Activated naive CD8-positive, alpha-beta T cell (primary cell): Measurements from ENCODE around the gene SF1.

Experiments used
- H3K27ac Mint-ChIP-seq: one replicate; pipeline ENCODE4 v1.8.0; 2021; ENCODE audit warnings: mixed read lengths
- H3K27me3 Mint-ChIP-seq: one replicate; pipeline ENCODE4 v1.8.0; 2021; ENCODE audit warnings: mixed read lengths
- H3K36me3 Mint-ChIP-seq: one replicate; pipeline ENCODE4 v1.8.0; 2021; ENCODE audit warnings: mixed read lengths
- H3K4me1 Mint-ChIP-seq: one replicate; pipeline ENCODE4 v1.8.0; 2021; ENCODE audit warnings: low read depth, mixed read lengths
- H3K4me3 Mint-ChIP-seq: one replicate; pipeline ENCODE4 v1.8.0; 2021; ENCODE audit warnings: mild to moderate bottlenecking, mixed read lengths
- H3K9me3 Mint-ChIP-seq: one replicate; pipeline ENCODE4 v1.8.0; 2021; ENCODE audit warnings: low read depth, mixed read lengths

SF1 gene

DNA sequence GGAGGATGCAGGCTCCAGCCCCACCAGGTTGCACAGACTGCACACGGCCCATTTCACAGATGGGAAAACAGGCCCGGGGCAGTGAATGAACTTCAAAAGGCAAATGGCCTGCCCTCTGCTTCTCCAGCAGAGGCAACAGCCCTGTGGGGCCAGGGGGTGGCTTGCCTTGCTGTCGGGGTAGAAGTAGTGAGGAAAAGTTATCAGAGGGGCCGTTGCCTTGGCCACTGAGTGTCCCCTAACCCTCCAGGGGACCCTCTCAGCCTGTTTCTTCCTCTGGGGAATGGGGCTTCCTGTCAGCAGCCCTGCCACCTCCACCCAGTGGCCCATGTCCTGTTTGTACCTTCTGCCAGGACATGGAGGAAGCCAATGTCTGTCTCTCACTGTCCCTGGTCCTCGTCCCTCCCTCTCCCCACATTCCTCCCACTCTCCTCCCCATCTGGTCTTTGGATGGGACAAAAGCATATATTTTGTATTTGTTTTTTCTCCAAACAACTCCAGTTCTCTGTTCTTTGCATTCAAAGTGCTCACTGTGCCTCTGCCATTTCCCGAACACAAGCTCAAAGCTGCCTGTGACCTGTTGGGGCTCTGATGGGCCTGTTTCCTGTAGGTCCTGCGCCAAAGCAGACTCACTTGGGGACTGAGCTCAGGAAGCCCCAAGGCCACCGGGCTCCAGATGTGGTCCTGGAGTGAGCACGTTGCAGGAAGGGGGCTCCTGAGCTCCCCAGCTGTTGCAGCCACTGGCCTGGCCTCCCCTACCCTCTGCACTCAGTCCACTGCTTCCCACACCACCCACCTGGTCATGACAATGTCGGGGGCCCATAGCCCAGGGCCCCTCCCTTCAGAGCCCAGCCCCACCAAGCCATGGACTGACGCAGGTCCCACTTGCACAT, 15.2 kb upstream of the SF1 start:
- no peak overlapping the region for H3K4me3 Mint-ChIP-seq
- no peaks in the 10 kb centered on the region for H3K9me3 Mint-ChIP-seq
- no peaks in the 10 kb centered on the region for H3K36me3 Mint-ChIP-seq
- no peaks in the 10 kb centered on the region for H3K27me3 Mint-ChIP-seq
- H3K4me1 Mint-ChIP-seq = peaks cover 25% of the 10 kb centered on the region
- peak overlapping the region; percentile 91 for H3K27ac Mint-ChIP-seq

DNA sequence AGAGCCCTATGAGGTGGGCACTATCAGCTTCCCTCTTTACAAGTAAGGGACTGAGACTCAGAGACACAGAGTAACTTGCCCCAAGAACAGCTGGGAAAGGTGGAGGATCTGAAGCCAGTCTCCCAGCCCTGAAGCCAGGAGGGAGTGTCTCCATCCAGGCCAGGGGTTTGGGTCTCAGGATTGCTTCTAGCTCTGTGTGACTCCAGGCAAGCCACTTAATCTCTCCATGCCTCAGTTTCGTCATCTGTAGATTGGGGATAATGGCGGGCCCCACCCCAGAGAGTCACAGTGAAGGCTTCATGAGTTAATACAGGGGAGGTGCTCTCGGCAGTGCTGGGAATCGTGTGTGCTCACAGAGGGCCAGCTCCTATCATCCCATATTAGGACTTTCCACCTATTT, 14.1 kb upstream of the SF1 start:
- Mint-ChIP-seq H3K27me3 (no peaks in the 10 kb centered on the region), H3K27ac (peak overlapping the region; percentile 46), H3K4me1 (peaks cover 28% of the 10 kb centered on the region)

DNA sequence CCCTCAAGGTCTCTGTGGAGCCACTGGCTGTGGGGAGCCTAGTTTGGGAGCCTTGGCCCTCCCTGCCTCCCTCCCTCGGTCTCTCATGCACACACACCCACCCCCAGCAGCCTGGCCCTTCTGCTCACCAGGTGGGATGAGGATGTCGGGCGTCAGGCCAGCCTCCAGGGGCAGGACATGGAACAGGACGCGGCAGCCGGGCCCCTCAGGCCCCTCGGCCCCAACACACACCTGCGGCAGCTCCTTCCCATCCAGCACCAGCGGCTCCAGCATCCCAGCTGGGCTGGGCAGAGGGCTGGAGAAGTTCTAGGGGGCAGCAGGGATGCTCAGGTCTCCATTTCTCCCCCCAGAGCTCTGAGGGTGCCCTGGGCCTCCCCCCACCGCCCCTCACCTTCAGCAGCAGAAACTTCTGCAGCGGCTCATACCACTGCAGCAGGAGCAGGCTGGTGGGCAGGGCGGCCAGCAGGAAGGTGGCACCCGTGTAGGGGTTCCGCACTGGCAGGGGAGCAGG, 13.5 kb upstream of the SF1 start:
- Mint-ChIP-seq H3K4me3 (no peak overlapping the region), H3K27ac (no peak overlapping the region), H3K4me1 (peaks cover 28% of the 10 kb centered on the region), H3K9me3 (no peaks in the 10 kb centered on the region), H3K36me3 (no peaks in the 10 kb centered on the region), H3K27me3 (no peaks in the 10 kb centered on the region)

More for the DNA sequence above, 14.1 kb upstream of the SF1 start:
- no peaks in the 10 kb centered on the region for H3K9me3 Mint-ChIP-seq
- H3K36me3 Mint-ChIP-seq = no peaks in the 10 kb centered on the region
- H3K4me3 Mint-ChIP-seq = no peak overlapping the region

DNA sequence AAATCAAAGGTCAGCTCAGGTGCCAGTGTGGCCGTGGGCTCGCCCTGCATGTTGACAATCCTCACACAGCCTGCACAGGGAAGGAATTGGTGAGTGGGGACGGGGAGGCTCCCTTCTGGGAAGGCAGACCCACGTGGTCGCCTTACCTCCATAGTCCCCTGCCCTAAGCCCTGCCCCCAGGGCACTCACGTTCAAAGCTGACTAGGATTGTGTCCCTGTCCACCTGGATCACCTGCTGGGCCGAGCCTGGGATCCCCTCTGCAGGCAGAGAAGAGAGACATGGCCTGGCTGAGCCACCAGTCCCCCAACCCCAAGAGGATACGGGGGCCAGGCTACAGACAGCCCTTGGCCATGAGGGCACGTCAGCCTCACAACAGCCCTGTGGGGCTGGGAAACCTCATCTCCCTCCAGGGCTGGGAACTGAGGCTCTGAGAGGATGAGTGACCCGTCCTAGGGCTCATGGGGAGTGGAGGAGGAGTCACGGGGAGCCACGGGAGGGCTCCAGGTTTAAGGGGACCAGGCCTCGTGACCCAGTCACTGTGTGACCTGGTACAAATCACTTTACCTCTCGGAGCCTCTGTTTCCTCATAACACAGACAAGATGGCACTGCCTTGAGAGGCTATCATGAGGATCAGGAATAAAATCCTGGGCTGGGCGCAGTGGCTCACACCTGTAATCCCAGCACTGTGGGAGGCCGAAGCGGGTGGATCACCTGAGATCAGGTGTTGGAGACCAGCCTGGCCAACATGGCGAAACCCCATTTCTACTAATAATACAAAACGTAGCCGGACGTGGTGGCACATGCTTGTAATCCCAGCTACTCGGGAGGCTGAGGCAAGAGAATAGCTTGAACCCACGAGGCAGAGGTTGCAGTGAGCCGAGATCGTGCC, 12.1 kb upstream of the SF1 start:
- no peaks in the 10 kb centered on the region for H3K9me3 Mint-ChIP-seq
- no peak overlapping the region for H3K27ac Mint-ChIP-seq
- peaks cover 25% of the 10 kb centered on the region for H3K4me1 Mint-ChIP-seq
- no peak overlapping the region for H3K4me3 Mint-ChIP-seq
- no peaks in the 10 kb centered on the region for H3K36me3 Mint-ChIP-seq
- no peaks in the 10 kb centered on the region for H3K27me3 Mint-ChIP-seq

DNA sequence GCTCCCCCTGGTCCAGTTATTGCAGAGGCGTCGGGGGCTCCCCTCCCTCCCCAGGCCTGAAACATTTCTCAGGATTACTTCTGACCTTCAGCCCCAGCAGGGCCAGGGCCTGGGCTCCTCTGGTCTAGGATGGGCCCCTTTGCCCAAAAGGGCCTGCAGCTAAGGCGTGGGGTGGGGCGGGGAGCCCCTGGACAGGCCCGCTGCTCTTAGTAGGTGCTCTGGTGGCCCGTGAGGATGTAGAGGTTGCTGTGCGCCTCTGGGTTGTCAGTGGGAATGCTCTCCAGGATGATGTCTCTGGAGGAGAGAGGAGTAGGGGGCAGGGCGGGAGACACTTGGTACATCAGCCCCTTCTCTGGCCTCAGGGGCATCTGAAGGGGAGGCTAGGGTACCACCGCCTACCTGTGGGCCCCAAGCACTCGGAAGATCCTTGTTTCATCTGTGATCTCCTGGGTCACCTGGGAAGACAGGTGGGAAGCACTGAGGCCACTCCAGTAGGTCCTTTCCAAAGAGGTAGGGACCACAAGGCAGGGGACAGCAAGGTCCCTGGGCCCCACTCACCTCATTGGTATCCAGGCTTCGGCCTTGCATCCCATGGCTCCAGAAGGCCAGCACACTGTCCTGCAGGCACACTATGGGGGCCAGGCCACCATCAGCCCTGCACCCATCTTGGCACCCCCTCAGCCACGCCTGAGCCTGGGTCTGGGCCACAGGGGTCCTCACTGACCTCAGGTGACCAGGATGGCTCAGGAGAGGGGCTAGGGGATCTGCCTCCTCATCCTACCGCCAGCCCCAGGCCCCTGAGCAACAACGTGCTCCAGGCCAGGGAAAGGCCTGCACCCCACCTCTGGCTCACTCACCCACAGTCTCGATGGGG, 11.2 kb upstream of the SF1 start:
- Mint-ChIP-seq H3K4me3 (no peak overlapping the region), H3K36me3 (peaks cover 2% of the 10 kb centered on the region), H3K9me3 (no peaks in the 10 kb centered on the region), H3K27ac (no peak overlapping the region), H3K27me3 (no peaks in the 10 kb centered on the region), H3K4me1 (peaks cover 23% of the 10 kb centered on the region)

DNA sequence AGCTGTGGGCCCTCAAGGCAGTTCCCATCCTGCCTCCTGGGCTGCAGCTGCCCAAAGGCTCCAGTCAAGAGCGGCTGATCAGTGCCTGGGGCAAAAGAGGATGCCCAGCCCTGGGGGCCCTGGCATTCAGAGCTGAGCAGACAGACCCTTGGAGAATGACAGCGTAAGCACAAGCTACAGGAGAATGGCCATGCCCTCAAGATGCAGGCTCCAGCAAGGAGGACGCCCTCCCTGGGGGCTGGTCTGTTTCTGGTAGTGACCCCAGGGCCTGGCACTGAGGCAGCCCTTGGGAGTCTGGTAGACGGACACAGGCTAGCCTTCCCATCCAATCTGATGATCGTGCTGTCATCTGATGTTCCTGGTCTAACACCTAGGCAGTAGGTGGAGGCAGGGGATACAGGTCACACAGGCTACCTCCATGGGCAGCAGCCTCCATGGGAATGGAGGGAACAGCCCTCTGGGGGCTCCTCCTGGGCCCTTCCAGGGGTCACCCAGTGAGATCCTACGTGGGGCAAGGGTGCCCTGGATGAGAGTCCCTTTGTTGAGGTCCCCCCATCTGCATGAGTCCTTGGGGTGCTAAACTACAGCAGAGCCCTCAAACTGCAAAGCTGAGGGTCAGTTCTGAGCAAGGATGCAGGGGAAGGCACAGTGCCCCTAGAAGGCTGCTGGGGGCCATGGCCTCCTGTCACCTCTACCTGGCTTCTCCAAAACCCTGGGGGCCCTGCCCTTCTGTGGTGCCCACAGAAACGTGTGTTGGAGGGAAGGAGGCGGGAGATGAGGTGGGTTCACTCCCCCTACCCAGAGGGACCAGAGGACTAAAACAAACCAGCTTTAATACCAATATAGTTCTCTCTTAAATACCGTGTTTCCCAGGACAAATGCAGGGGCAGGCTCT, 10.2 kb upstream of the SF1 start:
- Mint-ChIP-seq H3K27me3 (no peaks in the 10 kb centered on the region), H3K4me1 (peaks cover 15% of the 10 kb centered on the region), H3K9me3 (no peaks in the 10 kb centered on the region), H3K27ac (no peak overlapping the region), H3K36me3 (peaks cover 2% of the 10 kb centered on the region), H3K4me3 (no peak overlapping the region)

DNA sequence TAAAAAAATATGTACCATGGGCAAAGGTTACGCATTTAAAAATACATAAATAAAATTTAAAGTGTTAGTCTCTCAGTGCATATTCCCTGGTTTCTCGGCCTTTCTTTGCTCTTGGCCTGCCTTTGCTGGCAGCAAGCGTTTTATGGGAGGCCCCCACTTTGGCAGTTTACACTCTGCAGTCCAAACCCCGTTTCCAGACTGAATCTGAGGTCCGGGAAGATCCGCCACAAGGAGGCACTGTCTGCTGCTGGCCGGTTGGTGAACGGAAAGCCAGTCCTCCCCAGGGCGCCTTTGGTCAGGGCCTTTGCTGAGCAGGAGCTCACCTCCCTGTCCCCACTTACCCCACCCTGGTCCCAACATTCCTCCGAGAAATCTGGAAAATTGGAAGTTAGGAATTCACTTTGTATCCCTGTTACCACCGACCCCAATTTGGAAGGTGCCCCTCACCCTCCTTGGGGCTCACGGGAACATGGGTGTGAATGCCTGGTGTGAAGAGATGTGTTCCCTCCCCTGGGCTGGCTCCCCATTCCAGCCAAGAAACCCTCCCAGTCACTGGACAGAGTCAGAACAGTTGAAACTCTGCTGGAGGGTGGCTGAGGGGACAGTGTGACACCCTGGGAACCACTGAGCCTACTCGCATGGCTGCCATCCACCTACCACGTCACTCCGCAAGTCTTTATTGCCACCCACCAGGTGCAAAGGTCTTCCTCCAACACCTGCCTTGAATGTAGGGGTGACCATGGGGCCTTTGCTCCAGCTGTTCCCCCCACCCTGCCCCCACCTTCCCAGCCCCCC, 9.4 kb upstream of the SF1 start:
- no peaks in the 10 kb centered on the region for H3K27me3 Mint-ChIP-seq
- no peak overlapping the region for H3K4me3 Mint-ChIP-seq
- no peak overlapping the region for H3K27ac Mint-ChIP-seq
- no peaks in the 10 kb centered on the region for H3K9me3 Mint-ChIP-seq
- H3K36me3 Mint-ChIP-seq = peaks cover 2% of the 10 kb centered on the region
- H3K4me1 Mint-ChIP-seq = peaks cover 11% of the 10 kb centered on the region

DNA sequence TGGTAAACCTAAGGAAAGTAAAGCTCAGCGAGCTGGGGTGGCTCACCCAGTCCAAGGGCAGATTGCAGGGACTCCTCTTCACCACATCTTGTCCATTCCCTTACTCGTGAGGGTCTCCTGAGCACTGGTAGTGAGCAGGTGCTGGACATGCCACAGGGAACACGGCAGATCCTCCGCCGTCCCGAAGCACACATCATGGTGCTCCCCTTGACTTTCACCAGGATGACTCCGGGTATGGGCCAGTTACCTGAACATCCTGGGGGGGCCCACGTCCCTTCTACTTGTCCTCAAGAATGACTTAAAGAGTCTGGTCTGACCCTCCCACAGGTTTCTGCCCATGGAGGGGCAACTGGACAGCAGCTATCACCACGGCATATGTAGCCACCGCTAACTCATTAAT, 8.0 kb upstream of the SF1 start:
- Mint-ChIP-seq H3K4me1 (peaks cover 14% of the 10 kb centered on the region), H3K9me3 (no peaks in the 10 kb centered on the region), H3K4me3 (no peak overlapping the region), H3K27me3 (no peaks in the 10 kb centered on the region), H3K27ac (no peak overlapping the region), H3K36me3 (peaks cover 2% of the 10 kb centered on the region)

DNA sequence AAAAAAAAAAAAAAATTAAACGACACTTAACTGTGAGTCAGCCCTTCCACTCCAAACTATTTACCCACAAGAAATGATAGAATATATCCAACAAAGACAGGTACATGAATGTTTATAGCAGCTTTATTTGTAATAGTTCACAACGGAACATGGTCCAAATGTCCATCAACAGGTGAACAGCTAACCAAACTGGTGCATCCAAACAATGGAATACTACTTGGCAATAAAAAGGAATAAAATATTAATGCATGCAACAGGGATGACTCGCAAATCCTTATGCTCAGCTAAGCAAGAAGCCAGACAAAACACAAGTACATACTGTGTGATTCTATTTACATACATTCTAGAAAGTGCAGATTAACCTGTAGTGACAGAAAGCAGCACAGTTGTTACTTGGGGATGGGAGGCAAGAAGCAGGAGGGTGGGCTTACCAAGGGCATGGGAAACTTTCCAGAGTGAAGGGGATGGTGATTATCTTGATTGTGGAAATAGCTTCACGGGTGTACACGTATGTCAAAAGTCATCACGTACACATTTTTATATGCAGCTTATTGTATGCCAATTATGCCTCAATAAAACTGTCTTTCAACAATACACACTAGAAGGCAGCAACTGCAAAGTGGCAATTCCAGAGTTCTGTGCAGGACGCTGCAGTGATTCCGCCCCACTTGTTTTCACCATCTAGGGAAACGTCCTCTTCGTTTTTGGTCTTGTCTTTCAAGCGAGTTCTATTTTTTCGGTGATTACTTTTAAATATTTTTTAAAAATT, 6.7 kb upstream of the SF1 start:
- Mint-ChIP-seq H3K27me3 (no peaks in the 10 kb centered on the region), H3K27ac (peak overlapping the region; percentile 30), H3K4me3 (no peak overlapping the region), H3K9me3 (no peaks in the 10 kb centered on the region), H3K4me1 (peaks cover 24% of the 10 kb centered on the region), H3K36me3 (peaks cover 2% of the 10 kb centered on the region)

DNA sequence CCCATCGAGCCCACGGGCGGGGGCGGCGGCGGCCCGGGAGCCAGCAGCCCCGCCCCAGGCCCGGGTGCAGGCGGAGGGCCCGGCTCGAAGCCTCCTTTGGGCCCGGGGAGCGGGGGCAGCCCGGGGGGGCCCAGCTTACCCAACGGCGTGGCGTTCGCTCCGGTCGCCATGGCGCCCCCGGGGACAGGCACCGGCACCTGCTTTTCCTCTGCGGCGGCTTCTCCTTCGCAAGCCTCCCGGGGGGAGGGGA, 194 bp downstream of the SF1 start:
- Mint-ChIP-seq H3K4me3 (peak overlapping the region; percentile 93), H3K27ac (no peak overlapping the region), H3K27me3 (no peaks in the 10 kb centered on the region), H3K4me1 (peaks cover 62% of the 10 kb centered on the region), H3K36me3 (peaks cover 24% of the 10 kb centered on the region), H3K9me3 (no peaks in the 10 kb centered on the region)

DNA sequence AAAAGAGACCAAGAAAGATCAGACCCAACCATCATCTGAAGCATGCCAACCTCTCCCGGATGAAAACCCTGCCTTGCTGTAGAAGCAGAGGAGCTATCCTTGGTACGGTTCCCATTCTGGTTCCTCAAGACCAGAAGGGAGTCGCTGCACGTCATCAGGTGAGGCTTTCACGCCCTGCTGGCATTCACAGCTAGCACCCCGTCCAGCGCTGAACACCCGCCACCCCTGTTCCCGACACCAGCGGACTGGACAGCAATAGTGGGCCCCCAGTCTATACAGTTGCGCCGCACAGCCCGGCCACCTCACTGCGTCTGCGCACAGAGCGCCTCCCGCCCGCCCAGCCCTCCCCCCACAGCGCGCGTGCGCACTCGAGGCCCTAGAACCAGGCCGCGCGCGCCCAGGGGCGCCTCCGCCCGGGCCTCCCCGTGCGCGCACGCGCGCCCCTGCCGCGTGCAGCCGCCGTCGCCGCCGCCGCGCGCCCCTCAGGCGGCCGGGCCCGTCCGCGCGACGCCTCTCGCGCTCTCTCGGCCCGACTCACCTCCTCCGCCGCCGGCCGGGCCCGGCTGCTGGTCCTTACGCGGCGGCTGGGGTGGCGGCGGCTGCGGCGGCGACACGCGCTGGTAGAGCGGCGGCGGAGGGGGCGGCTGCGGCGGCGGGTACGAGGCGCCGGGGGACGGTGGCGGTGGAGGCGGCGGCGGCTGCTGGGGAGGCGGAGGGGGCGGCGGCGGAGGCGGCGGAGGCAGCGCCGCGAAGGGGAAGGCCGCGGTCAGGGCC, 706 bp downstream of the SF1 start:
- H3K36me3 Mint-ChIP-seq = peaks cover 24% of the 10 kb centered on the region
- H3K9me3 Mint-ChIP-seq = no peaks in the 10 kb centered on the region
- peak overlapping the region; percentile 87 for H3K27ac Mint-ChIP-seq
- peaks cover 67% of the 10 kb centered on the region for H3K4me1 Mint-ChIP-seq
- no peaks in the 10 kb centered on the region for H3K27me3 Mint-ChIP-seq
- H3K4me3 Mint-ChIP-seq = peak overlapping the region; percentile 93

DNA sequence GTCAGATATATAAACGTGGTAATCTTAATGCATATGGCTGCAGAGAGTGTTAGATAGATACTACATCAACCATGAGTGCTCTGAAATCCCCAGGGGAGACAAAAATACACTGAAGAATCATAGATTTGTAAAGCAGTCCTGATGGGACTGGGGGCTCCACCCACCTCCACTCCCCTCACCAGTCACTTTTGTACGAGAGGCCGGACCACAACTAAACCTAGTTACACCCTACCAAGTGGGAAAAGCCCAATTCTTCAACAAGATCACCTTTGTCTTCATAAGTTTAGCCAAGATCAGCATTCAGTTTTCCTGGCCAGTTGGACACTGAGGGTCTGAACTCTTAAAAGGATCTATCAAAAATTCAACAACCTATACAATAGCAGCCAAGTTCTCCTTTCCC, 1.5 kb downstream of the SF1 start:
- H3K4me3 Mint-ChIP-seq = peak overlapping the region; percentile 93
- no peaks in the 10 kb centered on the region for H3K27me3 Mint-ChIP-seq
- H3K36me3 Mint-ChIP-seq = peaks cover 28% of the 10 kb centered on the region
- H3K27ac Mint-ChIP-seq = peak overlapping the region; percentile 87
- H3K4me1 Mint-ChIP-seq = peaks cover 72% of the 10 kb centered on the region
- no peaks in the 10 kb centered on the region for H3K9me3 Mint-ChIP-seq
